ENCODE data around the gene TMEM79.
"Not testable (repeated sequence)": the region's sequence is repeated elsewhere in the genome, so short reads cannot be mapped to it uniquely, and the experiment has no call there.

DNA sequence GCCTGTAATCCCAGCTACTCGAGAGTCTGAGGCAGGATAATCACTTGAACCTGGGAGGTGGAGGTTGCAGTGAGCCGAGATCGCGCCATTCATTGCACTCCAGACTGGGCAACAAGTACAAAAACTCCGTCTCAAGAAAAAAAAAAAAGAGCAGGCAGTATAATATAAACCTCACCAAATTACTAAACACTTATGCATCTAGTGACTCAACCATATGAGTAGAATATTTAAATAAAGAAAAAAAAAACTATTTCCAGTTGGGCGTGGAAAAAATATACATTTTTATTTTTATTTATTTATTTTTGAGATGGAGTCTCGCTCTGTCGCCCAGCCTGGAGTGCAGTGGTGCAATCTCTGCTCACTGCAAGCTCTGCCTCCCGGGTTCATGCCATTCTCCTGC lies 39.1 kb downstream of the TMEM79 start:
- not testable (repeated sequence) for TF ChIP-seq EZH2 (IDR thresholded peaks at IDR 0.05; ENCODE audit: borderline replicate concordance, low read depth, low read length, severe bottlenecking); CTCF (IDR thresholded peaks at IDR 0.05; ENCODE audit: borderline replicate concordance, extremely low read depth, low read length, poor library complexity, severe bottlenecking)
